Fibroblast of pulmonary artery (primary cell): ENCODE measurements around the gene ERBB4.

Experiments
- DNase-seq: peaks from one replicate; pipeline ENCODE4 v3.0.0-alpha.2; 2010; ENCODE audit warnings: low read depth
- H3K4me3 ChIP-seq: replicated peaks from 2 replicates; pipeline ENCODE4 v1.5.1; 2011; ENCODE audit warnings: low read depth, mild to moderate bottlenecking, control low read depth, low read length, moderate library complexity
- TF ChIP-seq, protein P1 (sequence below): IDR thresholded peaks from 2 replicates; pipeline ENCODE4 v1.5.1; 2011; ENCODE audit warnings: mild to moderate bottlenecking, control low read depth, low read length, inconsistent platforms; ENCODE audit errors: missing control alignments

Gene ERBB4

DNA sequence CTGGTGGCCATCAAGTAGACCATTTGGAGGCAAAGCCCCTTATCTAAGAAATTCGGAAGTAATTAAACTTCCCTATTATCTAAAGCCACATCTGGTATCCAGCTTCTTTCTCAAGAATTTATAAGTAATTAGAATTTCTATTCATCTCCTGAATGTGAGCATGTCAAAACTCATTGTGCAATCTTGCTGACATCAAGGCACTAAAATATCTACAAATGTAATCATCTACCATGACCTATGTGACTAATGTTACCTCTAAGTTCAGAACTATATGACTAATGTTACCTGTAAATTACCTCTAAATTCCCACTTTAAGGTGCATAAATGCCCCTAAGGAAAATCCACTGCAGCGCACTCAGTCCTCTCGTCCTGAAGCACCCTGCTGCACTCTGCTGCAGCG is 1209.2 kb downstream of the ERBB4 start:
- TF ChIP-seq, protein P1, sequence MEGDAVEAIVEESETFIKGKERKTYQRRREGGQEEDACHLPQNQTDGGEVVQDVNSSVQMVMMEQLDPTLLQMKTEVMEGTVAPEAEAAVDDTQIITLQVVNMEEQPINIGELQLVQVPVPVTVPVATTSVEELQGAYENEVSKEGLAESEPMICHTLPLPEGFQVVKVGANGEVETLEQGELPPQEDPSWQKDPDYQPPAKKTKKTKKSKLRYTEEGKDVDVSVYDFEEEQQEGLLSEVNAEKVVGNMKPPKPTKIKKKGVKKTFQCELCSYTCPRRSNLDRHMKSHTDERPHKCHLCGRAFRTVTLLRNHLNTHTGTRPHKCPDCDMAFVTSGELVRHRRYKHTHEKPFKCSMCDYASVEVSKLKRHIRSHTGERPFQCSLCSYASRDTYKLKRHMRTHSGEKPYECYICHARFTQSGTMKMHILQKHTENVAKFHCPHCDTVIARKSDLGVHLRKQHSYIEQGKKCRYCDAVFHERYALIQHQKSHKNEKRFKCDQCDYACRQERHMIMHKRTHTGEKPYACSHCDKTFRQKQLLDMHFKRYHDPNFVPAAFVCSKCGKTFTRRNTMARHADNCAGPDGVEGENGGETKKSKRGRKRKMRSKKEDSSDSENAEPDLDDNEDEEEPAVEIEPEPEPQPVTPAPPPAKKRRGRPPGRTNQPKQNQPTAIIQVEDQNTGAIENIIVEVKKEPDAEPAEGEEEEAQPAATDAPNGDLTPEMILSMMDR = no peak

GRCh38 chr2:211328126-211328525 is 1210.5 kb downstream of the ERBB4 start:
- no peak for DNase-seq
- TF ChIP-seq, protein P1 = no peak
- H3K4me3 ChIP-seq = no peak overlapping the region

More for the DNA sequence above, 1209.2 kb downstream of the ERBB4 start:
- DNase-seq = no peak
- H3K4me3 ChIP-seq = no peak overlapping the region
